Keratinocyte (primary cell): ENCODE data around the gene SYT8. TPM values are rescaled to one million over a fixed set of nuclear protein-coding genes. Genes with fewer than 3 reads are reported as not detected.
"Not testable (repeated sequence)": the region's sequence is repeated elsewhere in the genome, so short reads cannot be mapped to it uniquely, and the experiment has no call there.

ENCODE experiments used
- DNase-seq: peaks from one replicate; pipeline ENCODE4 v3.0.0-alpha.2; 2011; ENCODE audit warnings: low read depth, missing footprints, low spot score
- FAIRE-seq: peaks from 2 replicates; lab custom pipeline; 2011; peaks lifted over from hg19 to GRCh38; lab: Jason Lieb, UNC
- H2AFZ ChIP-seq: 2 replicates; pipeline ENCODE4 v1.6.0; 2012; ENCODE audit warnings: low read length, control low read depth, inconsistent platforms; ENCODE audit not compliant: control insufficient read depth
- H3K27ac ChIP-seq: 2 replicates; pipeline ENCODE4 v1.5.1; 2011; ENCODE audit warnings: low read length; ENCODE audit not compliant: control insufficient read depth, insufficient read depth
- H3K27me3 ChIP-seq: 3 replicates; pipeline ENCODE4 v1.6.0; 2011; ENCODE audit warnings: low read length; ENCODE audit not compliant: control insufficient read depth, insufficient read depth; ENCODE audit errors: extremely low read depth
- H3K36me3 ChIP-seq, 2 experiments: 2 replicates in 1 of 2; 3 replicates in 1 of 2; pipeline ENCODE4 v1.5.1; 2011; ENCODE audit warnings: low read length in 2 of 2, mild to moderate bottlenecking in 1 of 2; ENCODE audit not compliant: control insufficient read depth in 2 of 2, insufficient read depth in 2 of 2; ENCODE audit errors: extremely low read depth in 1 of 2
- H3K4me1 ChIP-seq: 3 replicates; pipeline ENCODE4 v1.5.1; 2011; ENCODE audit warnings: low read length; ENCODE audit not compliant: control insufficient read depth, insufficient read depth; ENCODE audit errors: extremely low read depth
- H3K4me2 ChIP-seq: 3 replicates; pipeline ENCODE4 v1.6.0; 2011; ENCODE audit warnings: low read depth, low read length; ENCODE audit not compliant: control insufficient read depth, insufficient read depth; ENCODE audit errors: extremely low read depth
- H3K4me3 ChIP-seq, 3 experiments: fragments of 200-600 bp in 1 of 3; sonication (generic) in 1 of 3; 2 replicates in 2 of 3; 3 replicates in 1 of 3; pipeline ENCODE4 v1.5.1; 2011 to 2016; ENCODE audit warnings: low read length in 3 of 3, mild to moderate bottlenecking in 3 of 3, control low read depth in 2 of 3, inconsistent platforms in 1 of 3, low read depth in 1 of 3, mixed read lengths in 1 of 3, mixed run types in 1 of 3, moderate library complexity in 1 of 3; ENCODE audit not compliant: control insufficient read depth in 2 of 3, insufficient read depth in 2 of 3; ENCODE audit errors: extremely low read depth in 1 of 3
- H3K79me2 ChIP-seq: 2 replicates; pipeline ENCODE4 v1.6.0; 2012; ENCODE audit warnings: low read length; ENCODE audit not compliant: control insufficient read depth, insufficient read depth
- H3K9ac ChIP-seq: 3 replicates; pipeline ENCODE4 v1.6.0; 2011; ENCODE audit warnings: low read length; ENCODE audit not compliant: control insufficient read depth, insufficient read depth; ENCODE audit errors: extremely low read depth
- H3K9me1 ChIP-seq: 3 replicates; pipeline ENCODE4 v1.6.0; 2011; ENCODE audit warnings: low read length; ENCODE audit not compliant: control insufficient read depth, insufficient read depth; ENCODE audit errors: extremely low read depth
- H3K9me3 ChIP-seq: 2 replicates; pipeline ENCODE4 v1.5.1; 2012; ENCODE audit warnings: low read depth, low read length; ENCODE audit not compliant: control insufficient read depth
- H4K20me1 ChIP-seq: 3 replicates; pipeline ENCODE4 v1.6.0; 2011; ENCODE audit warnings: low read length; ENCODE audit not compliant: control insufficient read depth, insufficient read depth; ENCODE audit errors: extremely low read depth
- EZH2 ChIP-seq: IDR thresholded peaks from one replicate; pipeline ENCODE4 v1.6.1; 2012; ENCODE audit warnings: inconsistent platforms, mild to moderate bottlenecking, low read length, moderate library complexity
- dilution Hi-C: fragments of 300-500 bp; cut with MboI; formaldehyde crosslinking; loops from one replicate; pipeline ENCODE4 v1.7.0; 2020; ENCODE audit warnings: low sequenced_read_pairs; ENCODE audit not compliant: extremely low pct_ligation_motif_present
- polyA plus RNA-seq, 5 experiments: library from polyadenylated mRNA; depleted of rRNA in 3 of 5; stranded (reverse) in 3 of 5; stranded (forward) in 1 of 5; unstranded in 1 of 5; fragments of >200 nt; gene quantifications; 1 replicate in 1 of 5; 2 replicates in 3 of 5; 3 replicates in 1 of 5; pipeline versions ENCODE4 v1.2.1 to v1.2.3, GENCODE V29; 2011 to 2012; ENCODE audit warnings: missing spikeins in 2 of 5, low read depth in 1 of 5, low replicate concordance in 1 of 5
- TF ChIP-seq, protein P1 (sequence below), 3 experiments: IDR thresholded peaks in 1 of 3; conservative IDR thresholded peaks in 1 of 3; optimal IDR thresholded peaks in 1 of 3; 2 replicates in 2 of 3; 3 replicates in 1 of 3; pipeline versions ENCODE3 to v1.5.1; 2011; ENCODE audit warnings: low read length in 3 of 3, mild to moderate bottlenecking in 3 of 3, moderate library complexity in 2 of 3, control low read depth in 1 of 3, inconsistent platforms in 1 of 3; ENCODE audit not compliant: insufficient read depth in 2 of 3; ENCODE audit errors: extremely low read depth in 1 of 3

SYT8 gene
- polyA plus RNA-seq, 1 donor (not counting 4 experiments of a cell fraction or from before 2014, with no cell fraction given) = 19.3 TPM

DNA sequence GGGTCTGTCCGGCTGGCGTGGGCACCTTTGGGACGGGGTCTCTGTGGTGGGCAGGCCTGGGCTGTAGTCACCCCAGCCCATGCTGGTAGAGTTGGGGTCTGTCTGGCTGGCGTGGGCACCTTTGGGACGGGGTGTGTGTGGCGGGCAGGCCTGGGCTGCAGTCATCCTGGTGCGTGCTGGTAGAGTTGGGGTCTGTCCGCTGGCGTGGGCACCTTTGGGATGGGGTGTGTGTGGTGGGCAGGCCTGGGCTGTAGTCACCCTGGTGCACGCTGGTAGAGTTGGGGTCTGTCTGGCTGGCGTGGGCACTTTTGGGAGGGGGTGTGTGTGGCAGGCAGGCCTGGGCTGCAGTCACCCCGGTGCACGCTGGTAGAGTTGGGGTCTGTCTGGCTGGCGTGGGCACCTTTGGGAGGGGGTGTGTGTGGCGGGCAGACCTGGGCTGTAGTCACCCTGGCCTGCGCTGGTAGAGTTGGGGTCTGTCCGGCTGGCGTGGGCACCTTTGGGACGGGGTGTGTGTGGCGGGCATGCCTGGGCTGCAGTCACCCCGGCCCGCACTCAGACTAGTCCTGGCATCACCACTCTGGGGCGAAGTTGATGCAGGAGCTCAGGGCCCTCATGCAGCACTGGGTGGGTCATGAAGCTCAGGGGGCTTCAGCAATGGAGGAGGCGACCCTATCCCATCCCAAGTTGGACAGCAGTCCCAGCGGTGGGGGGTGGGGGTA, 37.6 kb downstream of the SYT8 start:
- Histone ChIP-seq H3K79me2 (no peaks in the 10 kb centered on the region), H3K4me3 (no peak overlapping the region), H3K9me3 (no peaks in the 10 kb centered on the region), H3K4me1 (peaks cover 26% of the 10 kb centered on the region), H3K27me3 (peaks cover 29% of the 10 kb centered on the region), H3K36me3 (no peaks in the 10 kb centered on the region), H4K20me1 (no peaks in the 10 kb centered on the region), H3K9me1 (no peaks in the 10 kb centered on the region), H3K27ac (no peak overlapping the region), H3K4me2 (no peak overlapping the region), H2AFZ (no peak overlapping the region), H3K9ac (no peak overlapping the region)
- TF ChIP-seq, protein P1, sequence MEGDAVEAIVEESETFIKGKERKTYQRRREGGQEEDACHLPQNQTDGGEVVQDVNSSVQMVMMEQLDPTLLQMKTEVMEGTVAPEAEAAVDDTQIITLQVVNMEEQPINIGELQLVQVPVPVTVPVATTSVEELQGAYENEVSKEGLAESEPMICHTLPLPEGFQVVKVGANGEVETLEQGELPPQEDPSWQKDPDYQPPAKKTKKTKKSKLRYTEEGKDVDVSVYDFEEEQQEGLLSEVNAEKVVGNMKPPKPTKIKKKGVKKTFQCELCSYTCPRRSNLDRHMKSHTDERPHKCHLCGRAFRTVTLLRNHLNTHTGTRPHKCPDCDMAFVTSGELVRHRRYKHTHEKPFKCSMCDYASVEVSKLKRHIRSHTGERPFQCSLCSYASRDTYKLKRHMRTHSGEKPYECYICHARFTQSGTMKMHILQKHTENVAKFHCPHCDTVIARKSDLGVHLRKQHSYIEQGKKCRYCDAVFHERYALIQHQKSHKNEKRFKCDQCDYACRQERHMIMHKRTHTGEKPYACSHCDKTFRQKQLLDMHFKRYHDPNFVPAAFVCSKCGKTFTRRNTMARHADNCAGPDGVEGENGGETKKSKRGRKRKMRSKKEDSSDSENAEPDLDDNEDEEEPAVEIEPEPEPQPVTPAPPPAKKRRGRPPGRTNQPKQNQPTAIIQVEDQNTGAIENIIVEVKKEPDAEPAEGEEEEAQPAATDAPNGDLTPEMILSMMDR (optimal IDR thresholded peaks at IDR 0.05 in 1 of 3, IDR thresholded peaks at IDR 0.05 in 1 of 3, conservative IDR thresholded peaks at IDR 0.05 in 1 of 3; ENCODE audit: extremely low read depth in 1 of 3, insufficient read depth in 2 of 3, low read length in 3 of 3) = no peak
- no peak for TF ChIP-seq EZH2
- dilution Hi-C loops = no loop called here
- no peak for DNase-seq
- no peak for FAIRE-seq

DNA sequence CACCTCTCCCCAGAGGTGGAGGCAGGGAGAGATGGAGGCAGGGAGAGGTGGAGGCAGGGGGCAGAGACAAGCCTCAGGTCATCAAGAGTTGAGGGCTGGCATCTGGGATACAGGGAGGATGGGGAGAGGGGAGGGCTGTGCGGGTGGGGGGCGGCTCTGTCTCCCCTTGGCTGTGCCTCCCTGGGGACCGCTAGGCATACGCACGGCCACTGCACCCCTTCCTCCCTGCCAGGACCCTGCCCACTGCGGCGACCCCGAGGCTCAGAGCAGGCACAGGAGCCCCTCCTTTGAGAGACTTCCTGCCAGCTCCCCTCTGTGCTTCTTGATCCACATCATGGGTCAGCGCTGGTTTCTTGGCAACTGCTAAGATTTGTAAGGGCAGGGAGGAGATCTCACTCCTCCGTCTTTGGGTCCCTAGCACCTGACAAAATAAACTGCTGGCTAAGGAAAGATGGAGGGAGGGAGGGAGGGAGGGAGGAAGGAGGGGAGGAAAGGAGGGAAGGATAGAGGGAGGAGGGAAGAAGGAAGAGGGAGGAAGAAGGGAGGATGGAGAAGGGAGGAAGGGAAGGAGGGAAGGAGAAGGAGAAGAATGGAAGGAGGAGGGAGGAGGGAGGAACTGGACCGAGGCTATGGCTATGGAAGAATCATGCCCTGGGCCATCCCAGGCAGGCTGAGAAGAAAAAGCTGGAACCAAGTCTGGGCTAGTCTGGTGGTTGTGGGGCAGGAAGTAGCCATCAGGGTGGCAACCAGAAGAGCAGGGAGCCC, 38.4 kb downstream of the SYT8 start:
- DNase-seq (no peak), FAIRE-seq (peak; percentile 94)
- Histone ChIP-seq H4K20me1 (no peaks in the 10 kb centered on the region), H3K79me2 (no peaks in the 10 kb centered on the region), H3K9ac (no peak overlapping the region), H3K4me3 (no peak overlapping the region), H3K27ac (no peak overlapping the region), H3K27me3 (peaks cover 29% of the 10 kb centered on the region), H3K36me3 (no peaks in the 10 kb centered on the region), H3K4me2 (peak overlapping the region; percentile 37), H3K9me3 (no peaks in the 10 kb centered on the region), H3K4me1 (peaks cover 31% of the 10 kb centered on the region), H3K9me1 (no peaks in the 10 kb centered on the region), H2AFZ (peak overlapping the region; percentile 60)
- dilution Hi-C loops = no loop called here
- TF ChIP-seq EZH2 = no peak
- TF ChIP-seq, protein P1 (optimal IDR thresholded peaks at IDR 0.05 in 1 of 3, IDR thresholded peaks at IDR 0.05 in 1 of 3, conservative IDR thresholded peaks at IDR 0.05 in 1 of 3; ENCODE audit: extremely low read depth in 1 of 3, insufficient read depth in 2 of 3, low read length in 3 of 3) = no peak

DNA sequence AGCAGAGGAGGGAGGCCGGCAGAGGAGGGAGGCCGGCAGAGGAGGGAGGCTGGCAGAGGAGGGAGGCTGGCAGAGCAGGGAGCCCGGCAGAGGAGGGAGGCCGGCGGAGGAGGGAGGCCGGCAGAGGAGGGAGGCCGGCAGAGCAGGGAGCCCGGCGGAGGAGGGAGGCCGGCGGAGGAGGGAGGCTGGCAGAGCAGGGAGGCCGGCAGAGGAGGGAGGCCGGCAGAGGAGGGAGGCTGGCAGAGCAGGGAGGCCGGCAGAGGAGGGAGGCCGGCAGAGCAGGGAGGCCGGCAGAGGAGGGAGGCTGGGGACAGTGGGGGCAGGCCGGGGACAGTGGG, 39.0 kb downstream of the SYT8 start:
- Histone ChIP-seq H3K27me3 (peaks cover 29% of the 10 kb centered on the region), H3K4me1 (peaks cover 31% of the 10 kb centered on the region), H3K4me2 (peak overlapping the region; percentile 37)
- H3K9me3 ChIP-seq, H4K20me1 ChIP-seq, H2AFZ ChIP-seq, FAIRE-seq, H3K9ac ChIP-seq, H3K36me3 ChIP-seq, H3K9me1 ChIP-seq, dilution Hi-C loops, DNase-seq, H3K27ac ChIP-seq, H3K4me3 ChIP-seq, H3K79me2 ChIP-seq: not testable (repeated sequence)
